GM21360 (cell line): ENCODE measurements around the gene G6PC3.
"Not testable (repeated sequence)": the region's sequence is repeated elsewhere in the genome, so short reads cannot be mapped to it uniquely, and the experiment has no call there.

Source experiments
- ATAC-seq: cut with Tn5 transposase; IDR thresholded peaks from one replicate; pipeline ENCODE4 v1.9.1; 2021; ENCODE audit warnings: mild to moderate bottlenecking, moderate library complexity; ENCODE audit not compliant: unreplicated experiment

The G6PC3 gene

GRCh38 chr17:44105941-44106340 lies 35.4 kb downstream of the G6PC3 start:
- no peak for ATAC-seq

DNA sequence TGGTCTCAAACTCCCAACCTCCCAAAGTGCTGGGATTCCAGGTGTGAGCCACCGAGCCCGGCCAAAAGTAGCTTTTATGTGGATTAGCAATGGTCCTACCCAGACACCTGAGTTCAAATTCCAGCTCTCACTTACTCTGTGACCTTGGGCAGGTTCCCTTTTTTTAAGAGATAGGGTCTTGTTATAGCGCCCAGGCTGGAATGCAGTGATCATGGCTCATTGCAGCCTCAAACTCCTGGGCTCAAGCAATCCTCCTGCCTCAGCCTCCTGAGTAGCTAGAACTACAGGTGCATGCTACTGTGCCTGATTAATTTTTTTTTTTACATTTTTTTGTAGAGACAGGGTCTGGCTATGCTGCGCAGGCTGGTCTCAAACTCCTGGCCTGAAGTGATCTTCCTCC lies 36.3 kb downstream of the G6PC3 start:
- no peak for ATAC-seq

DNA sequence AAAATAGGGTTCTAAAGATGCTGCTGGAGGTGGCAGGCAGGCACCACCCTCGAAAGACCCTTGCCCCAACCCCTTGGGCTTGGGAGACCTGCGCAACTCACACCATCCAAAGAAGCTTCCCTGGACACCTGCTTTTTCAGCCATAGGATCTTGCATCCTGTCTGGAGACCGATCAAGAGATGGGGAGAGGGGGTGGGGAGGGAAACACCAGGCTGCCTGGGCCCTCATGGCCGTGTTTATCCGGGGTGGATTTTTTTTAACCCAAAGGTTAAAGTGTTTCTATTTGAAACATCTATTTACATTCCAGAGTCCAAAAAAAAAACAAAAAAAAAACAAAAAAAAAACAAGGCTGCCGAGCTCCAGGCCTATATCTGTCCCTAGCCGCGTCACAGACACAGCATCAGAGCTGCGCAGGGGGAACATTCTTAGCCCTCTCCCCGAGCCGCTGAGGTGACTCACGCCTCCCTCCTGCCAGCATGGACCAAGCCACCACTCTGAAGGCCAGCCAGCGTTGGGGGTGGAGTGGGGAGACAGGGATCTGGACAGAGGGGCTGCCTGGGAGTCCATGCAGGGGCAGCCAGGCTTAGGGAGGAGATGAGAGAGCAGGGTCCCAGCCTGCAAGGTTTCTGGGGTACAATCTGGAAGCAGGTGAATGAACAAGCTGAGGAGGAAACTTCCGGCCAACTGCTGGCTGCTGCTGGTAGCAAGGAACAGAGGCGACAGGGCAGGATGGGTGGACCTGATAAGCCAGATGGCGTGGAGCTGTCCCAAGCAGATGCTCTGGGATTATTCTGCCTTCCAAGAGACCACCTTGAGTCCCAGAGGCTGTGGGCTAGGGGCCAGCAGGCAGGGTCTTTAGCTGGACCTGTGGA lies 38.1 kb downstream of the G6PC3 start:
- ATAC-seq = no peak

DNA sequence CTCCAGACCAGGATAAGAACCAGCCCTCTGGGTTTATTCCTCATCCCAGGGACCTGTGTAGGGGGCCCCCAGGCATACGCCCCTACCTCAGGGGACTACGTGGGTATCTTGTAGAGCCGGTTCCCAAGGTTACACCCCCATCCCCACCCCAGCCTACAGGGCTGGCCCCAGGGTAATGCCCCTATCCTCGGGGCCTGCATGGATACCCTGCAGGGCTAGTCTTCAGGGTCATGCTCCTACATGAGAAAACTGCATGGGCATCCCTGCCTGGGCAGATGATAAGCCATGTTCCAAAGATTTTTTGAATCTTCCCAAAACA lies 38.7 kb downstream of the G6PC3 start:
- ATAC-seq = no peak

- no peak for ATAC-seq
Observed at GRCh38 chr17:44110011-44110686, 39.6 kb downstream of the G6PC3 start.

DNA sequence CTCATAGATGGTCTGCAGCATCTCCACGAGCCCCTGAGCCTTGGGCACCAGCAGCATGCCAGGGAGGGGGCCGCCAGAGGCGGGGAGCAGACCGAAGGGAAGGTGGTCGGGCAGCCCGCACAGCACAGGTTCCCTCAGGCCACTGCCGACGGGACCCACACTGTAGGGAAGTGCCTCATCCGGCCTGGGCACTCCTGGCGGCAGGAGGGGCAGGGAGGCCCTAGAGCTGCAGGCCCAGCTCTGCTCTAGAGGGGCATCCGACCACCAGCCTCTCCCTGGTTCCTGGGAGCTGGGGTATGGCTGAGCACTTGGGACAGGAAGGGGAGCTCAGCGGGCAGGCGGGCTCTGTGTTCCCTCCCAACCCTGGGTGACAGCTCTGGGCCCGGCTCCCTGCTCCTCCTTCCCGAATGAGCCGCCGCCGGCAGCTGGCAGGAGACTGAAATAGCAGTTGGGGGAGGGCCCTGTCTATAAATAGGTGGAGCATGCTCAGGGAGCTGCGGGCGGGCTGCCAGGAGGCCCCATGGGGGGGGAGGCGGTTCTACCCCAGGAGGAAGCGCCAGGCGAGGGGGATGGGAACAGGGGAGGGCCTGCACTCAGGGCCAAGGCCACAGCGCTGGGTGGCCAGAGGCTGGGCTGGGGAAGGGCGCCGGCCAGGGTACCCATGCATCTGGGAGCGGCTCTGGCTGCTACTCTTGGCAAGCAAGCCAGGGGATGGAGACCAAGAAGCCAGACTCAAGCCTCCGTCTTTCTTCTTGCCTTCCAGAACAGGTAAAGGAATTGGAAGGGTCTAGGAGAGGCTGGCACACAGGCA lies 40.5 kb downstream of the G6PC3 start:
- no peak for ATAC-seq

GRCh38 chr17:44111777-44112176 lies 41.2 kb downstream of the G6PC3 start:
- no peak for ATAC-seq

DNA sequence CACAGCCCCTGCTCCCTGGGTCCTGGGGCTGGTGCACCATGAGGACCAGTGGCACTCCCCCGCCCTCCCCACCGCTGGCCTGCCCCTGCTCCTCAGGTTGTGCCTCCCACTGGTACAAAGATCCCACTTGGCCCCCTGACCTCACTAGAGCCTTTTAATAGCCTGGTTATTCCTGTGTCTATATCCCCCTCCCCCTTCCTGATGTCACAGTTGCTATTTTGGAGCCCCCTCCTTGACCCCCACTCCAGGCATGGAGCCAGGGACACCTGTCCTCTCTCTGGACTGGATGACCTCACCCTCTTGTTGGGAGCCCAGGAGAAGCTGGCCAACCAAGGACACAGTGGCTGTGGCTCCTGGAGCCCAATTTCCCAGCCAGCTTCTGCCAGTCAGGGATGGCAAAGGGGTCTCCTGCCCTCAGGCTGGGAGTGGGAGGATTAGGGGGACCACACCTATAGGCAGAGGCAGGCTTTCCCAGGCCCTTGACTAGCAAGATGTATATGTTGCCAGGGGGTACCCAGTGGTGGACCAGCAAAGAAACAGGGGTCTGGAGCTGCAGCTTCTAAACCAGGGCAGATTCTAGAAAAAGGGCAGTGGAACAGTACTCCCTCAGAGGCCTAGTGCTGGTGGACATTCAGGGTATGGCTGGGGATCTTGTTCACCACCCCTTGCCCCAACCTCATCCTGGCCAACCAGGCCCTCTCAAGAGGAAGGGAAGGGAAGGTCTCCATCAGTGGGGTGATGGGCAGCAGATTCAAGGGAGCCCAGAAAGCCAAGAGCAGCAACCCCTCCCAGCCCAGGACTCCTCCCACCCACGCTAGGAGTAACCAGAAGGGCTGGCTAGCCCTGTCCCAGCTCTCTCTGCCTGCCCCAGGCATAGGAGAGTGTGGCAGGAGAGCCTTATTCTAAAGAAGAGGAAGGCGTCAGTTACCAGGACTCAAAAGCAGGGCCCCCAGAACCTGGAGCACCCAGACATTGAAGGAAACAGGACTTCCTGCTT lies 42.0 kb downstream of the G6PC3 start:
- ATAC-seq = no peak

- ATAC-seq = no peak
Observed at GRCh38 chr17:44113382-44113781, 42.8 kb downstream of the G6PC3 start.

DNA sequence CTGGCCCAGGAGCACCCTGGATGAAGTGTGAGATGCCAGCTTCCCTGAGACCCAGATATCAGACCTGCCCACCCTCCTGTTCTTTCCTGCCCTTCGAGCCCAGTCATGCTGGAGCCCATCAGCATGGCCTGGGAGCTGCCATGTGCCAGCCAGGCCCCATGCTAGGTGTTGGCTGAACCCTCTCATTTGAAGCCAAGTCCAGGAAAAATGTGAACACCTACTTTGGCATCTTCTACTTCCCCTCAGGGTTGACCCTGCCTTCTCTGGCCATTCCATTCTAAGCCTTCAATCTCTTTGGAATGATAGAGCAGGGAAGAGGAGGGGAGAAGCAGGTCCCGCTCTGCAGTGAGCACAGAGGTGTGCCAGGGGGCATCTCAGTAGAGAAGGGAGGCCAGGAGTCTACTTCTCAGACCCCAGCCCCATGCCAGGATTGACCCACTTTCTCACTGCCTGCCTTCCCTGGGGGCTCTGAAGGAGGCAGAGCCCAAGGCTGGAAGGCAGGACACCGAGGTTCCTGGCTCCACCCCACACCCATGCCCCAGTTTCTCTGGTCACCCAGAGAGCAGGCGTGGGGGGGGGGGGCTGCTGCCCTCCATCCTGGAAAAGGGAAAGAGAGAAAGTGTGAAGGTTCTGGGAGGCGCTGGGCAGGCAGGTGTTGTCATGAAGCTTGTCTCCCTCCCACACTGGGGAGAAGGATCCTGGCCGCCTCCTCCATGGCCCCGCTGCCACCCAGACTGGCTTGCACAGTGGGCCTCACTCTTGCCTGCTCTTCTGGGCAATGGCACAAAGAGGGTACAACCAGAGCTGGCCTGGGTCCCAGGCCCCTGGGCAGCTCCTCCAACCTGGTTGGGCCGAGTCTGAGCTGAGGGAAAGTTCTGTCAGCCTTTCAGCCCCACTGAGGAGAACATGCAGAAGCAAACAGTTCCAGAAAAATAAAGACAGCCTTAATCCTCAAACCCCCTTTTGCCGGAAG lies 43.6 kb downstream of the G6PC3 start:
- no peak for ATAC-seq

GRCh38 chr17:44115585-44116415 lies 45.3 kb downstream of the G6PC3 start:
- ATAC-seq = no peak

GRCh38 chr17:44117351-44117750 lies 46.8 kb downstream of the G6PC3 start:
- ATAC-seq = no peak

- ATAC-seq = no peak
Observed at GRCh38 chr17:44118427-44119050, 48.0 kb downstream of the G6PC3 start.

DNA sequence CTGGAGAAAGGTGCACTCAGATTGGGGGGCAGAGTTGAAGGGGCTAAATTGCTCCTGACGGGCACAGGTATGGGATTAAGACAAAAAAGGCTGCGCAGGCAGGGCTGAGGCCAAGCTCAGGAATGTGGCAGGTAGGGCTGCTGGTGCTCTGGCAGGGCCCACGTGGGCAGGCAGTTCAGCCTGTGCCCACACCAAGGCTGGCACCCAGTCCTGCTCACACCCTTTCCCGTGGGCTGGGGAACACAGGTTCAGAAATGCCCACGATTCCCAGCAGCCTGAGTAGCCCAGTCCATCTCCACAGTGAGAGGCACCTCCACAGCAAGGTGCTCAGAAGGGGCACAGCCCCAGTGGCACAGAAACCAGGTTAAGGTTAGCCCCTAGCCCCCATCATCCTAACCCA lies 48.5 kb downstream of the G6PC3 start:
- ATAC-seq = no peak

- ATAC-seq = no peak
Observed at GRCh38 chr17:44119798-44120197, 49.3 kb downstream of the G6PC3 start.

DNA sequence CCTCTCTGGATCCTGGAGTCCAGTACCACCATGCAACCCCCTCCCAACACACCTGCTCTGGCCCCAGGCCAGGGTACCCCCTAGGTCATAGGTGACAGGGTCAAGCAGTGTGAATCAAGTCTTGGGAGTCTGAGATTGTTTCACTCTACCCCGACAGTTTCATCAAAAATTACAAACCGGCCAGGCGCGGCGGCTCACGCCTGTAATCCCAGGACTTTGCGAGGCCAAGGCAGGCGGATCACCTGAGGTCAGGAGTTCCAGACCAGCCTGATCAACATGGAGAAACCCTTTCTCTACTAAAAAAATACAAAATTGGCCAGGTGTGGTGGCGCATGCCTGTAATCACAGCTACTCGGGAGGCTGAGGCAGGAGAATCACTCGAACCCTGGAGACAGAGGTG lies 49.7 kb downstream of the G6PC3 start:
- not testable (repeated sequence) for ATAC-seq

DNA sequence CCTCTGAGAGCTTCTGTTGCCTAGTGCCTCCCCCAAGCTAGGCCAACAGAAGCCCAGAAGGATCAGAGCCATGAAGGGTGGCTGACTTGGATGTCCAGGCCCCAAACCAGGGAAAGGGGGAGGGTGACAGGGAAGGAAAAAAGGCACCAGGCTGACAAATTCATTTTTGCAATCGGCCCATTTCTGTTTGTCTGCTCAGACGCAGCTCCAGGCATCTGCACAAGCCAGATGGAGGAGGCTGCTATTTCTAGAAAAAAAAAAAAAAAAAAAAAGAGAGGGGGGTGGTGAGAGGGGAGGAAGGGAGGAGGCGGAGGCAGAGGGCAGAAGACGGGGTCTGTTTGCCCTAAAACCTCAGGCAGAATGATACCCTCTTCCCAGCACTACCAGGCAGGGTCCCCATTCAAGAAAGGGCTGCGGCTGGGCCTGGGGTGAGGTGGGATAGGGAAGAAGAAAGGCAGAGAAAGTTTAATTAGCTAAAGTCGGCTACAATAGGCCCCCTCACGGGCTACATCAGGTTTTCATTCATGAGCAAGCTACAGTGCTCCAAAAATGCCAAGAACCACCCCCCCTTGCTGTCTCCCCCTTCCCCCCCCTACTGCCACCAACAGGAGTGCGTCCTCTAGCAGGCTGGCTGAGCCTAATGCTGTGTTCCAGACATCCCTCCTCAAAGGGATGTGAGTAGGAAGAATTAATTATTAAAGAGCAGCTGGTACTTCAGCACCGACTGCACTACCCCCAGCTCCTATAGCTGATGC lies 50.5 kb downstream of the G6PC3 start:
- ATAC-seq = no peak
